ENCODE data around the gene ANTXR1.
A peak's percentile ranks its signal among the peaks of the same experiment; 100 is the strongest.

ANTXR1 gene

GRCh38 chr2:69088466-69088865 lies 75.5 kb downstream of the ANTXR1 start:
- no peak for TF ChIP-seq CTCF (IDR thresholded peaks at IDR 0.05; ENCODE audit: low read depth, low read length)
- no peak for DNase-seq (ENCODE audit: extremely low read depth, low read depth)

- no peak for TF ChIP-seq CTCF (IDR thresholded peaks at IDR 0.05; ENCODE audit: low read depth, low read length)
- DNase-seq (ENCODE audit: extremely low read depth, low read depth): peak; percentile 48
Measured at GRCh38 chr2:69089266-69089665, 76.3 kb downstream of the ANTXR1 start.

- DNase-seq (ENCODE audit: extremely low read depth, low read depth): no peak
- TF ChIP-seq CTCF (IDR thresholded peaks at IDR 0.05; ENCODE audit: low read depth, low read length): no peak
Measured at GRCh38 chr2:69089998-69090397, 77.0 kb downstream of the ANTXR1 start.

- TF ChIP-seq CTCF (IDR thresholded peaks at IDR 0.05; ENCODE audit: low read depth, low read length): no peak
- no peak for DNase-seq (ENCODE audit: extremely low read depth, low read depth)
Measured at GRCh38 chr2:69090820-69091219, 77.8 kb downstream of the ANTXR1 start.

- no peak for TF ChIP-seq CTCF (IDR thresholded peaks at IDR 0.05; ENCODE audit: low read depth, low read length)
- no peak for DNase-seq (ENCODE audit: extremely low read depth, low read depth)
Measured at GRCh38 chr2:69092857-69093256, 79.9 kb downstream of the ANTXR1 start.

- DNase-seq (ENCODE audit: extremely low read depth, low read depth): no peak
- no peak for TF ChIP-seq CTCF (IDR thresholded peaks at IDR 0.05; ENCODE audit: low read depth, low read length)
Measured at GRCh38 chr2:69095305-69095704, 82.3 kb downstream of the ANTXR1 start.

- TF ChIP-seq CTCF (IDR thresholded peaks at IDR 0.05; ENCODE audit: low read depth, low read length): no peak
- no peak for DNase-seq (ENCODE audit: extremely low read depth, low read depth)
Measured at GRCh38 chr2:69096326-69097095, 83.5 kb downstream of the ANTXR1 start.
